Right lobe of liver (tissue), 6 donors: ENCODE data around the gene PHKB. TPM values are rescaled to one million over a fixed set of nuclear protein-coding genes. Genes with fewer than 3 reads are reported as not detected.

Experiments
- ATAC-seq, 4 donors: fragments of 200-7000 bp; cut with Tn5 transposase; one replicate each; pipeline ENCODE4 v1.9.1; 2020; ENCODE audit warnings: mild to moderate bottlenecking in 4 of 4, moderate library complexity in 4 of 4
- DNase-seq, 3 donors: peaks; one replicate each; pipeline ENCODE4 v3.0.0-alpha.2; 2020
- H3K27ac ChIP-seq, 3 donors: fragments of 200-600 bp; one replicate each; pipeline ENCODE4 v1.8.0; 2022
- H3K27me3 ChIP-seq, 2 donors: fragments of 200-600 bp; one replicate each; pipeline ENCODE4 v1.8.0; 2022
- H3K36me3 ChIP-seq, 4 donors: fragments of 200-600 bp; sonication (generic) in 1 of 4; one replicate each; pipeline versions ENCODE4 v1.5.1 to v1.8.0; 2017 to 2022; ENCODE audit warnings: control low read depth in 1 of 4
- H3K4me1 ChIP-seq, 4 donors: fragments of 200-600 bp; sonication (generic) in 1 of 4; one replicate each; pipeline versions ENCODE4 v1.5.1 to v1.8.0; 2017 to 2022; ENCODE audit warnings: control low read depth in 1 of 4
- H3K4me3 ChIP-seq, 3 donors: fragments of 200-600 bp; one replicate each; pipeline ENCODE4 v1.8.0; 2022
- H3K9me3 ChIP-seq, 4 donors: fragments of 200-600 bp; sonication (generic) in 1 of 4; one replicate each; pipeline versions ENCODE4 v1.5.1 to v1.8.0; 2017 to 2022; ENCODE audit warnings: control low read depth in 1 of 4
- CTCF ChIP-seq, 4 donors: fragments of 200-600 bp in 3 of 4; fragments of 450-650 bp in 1 of 4; IDR thresholded peaks; one replicate each; pipeline versions ENCODE4 v1.5.1 to v1.8.0; 2016 to 2022; ENCODE audit warnings: antibody characterized with exemption in 4 of 4, mild to moderate bottlenecking in 2 of 4
- POLR2A ChIP-seq: fragments of 450-650 bp; IDR thresholded peaks from one replicate; pipeline ENCODE4 v1.6.1; 2017; ENCODE audit warnings: antibody characterized with exemption, mild to moderate bottlenecking
- WGBS: methylation state at CpG from one replicate; pipeline ENCODE4 v1.1.6; 2018; ENCODE audit warnings: low coverage, low lambda C conversion rate; ENCODE audit not compliant: insufficient coverage; ENCODE audit errors: missing lambda C conversion rate; 5-methylcytosine and 5-hydroxymethylcytosine counted together
- intact Hi-C, 2 donors: fragments of 100-400 bp; cut with DNase I; formaldehyde crosslinking; loops; one replicate each; pipeline versions ENCODE4 v1.11.2 to v1.14.1; 2022
- total RNA-seq, 6 experiments: library from RNA; depleted of rRNA in 2 of 6; stranded (reverse); fragments of >200 nt in 2 of 6; fragmentation: NEBNext Ultra II Directional in 3 of 6; extraction: Animal tissue kit (Norgen Biotek cat#: 25700) in 3 of 6; gene quantifications; one replicate each; pipeline versions ENCODE4 v1.1.0 to v1.2.4, GENCODE V29; 2016 to 2023
- donor health status: DM: no; HTN: yes; CAD: no.
- donor health status: DM: no; HTN: no; CAD: no.
- donor health status: DM: no; HTN: no; CAD: no.
- donor health status: DM: no; HTN: yes; CAD: no.
- donor health status: DM: no; HTN: yes; CAD: no.

Gene PHKB
- total RNA-seq, 6 experiments from 2014 or later: 28.9 to 45.3 (median 35.4) TPM

- intact Hi-C loops: no loop called here
Observed at GRCh38 chr16:47721006-47721637, 260.0 kb downstream of the PHKB start.

GRCh38 chr16:47722046-47722445 is 260.9 kb downstream of the PHKB start:
- TF ChIP-seq POLR2A: no peak
- DNase-seq: no peak
- no peaks in the 10 kb centered on the region for H3K9me3 ChIP-seq
- ATAC-seq: no peak
- no peaks in the 10 kb centered on the region for H3K4me1 ChIP-seq
- WGBS: 92% methylated on average over 4 of the region's 4 CpGs
- H3K27ac ChIP-seq: no peak overlapping the region
- H3K4me3 ChIP-seq: no peak overlapping the region
- intact Hi-C loops: no loop called here
- no peaks in the 10 kb centered on the region for H3K36me3 ChIP-seq
- H3K27me3 ChIP-seq: no peaks in the 10 kb centered on the region

More at GRCh38 chr16:47721006-47721637, 260.0 kb downstream of the PHKB start:
- 70% methylated on average over 5 of the region's 5 CpGs for WGBS
- no peak overlapping the region for H3K4me3 ChIP-seq
- DNase-seq: no peak
- H3K27me3 ChIP-seq: no peaks in the 10 kb centered on the region
- H3K4me1 ChIP-seq: no peaks in the 10 kb centered on the region
- H3K9me3 ChIP-seq: no peaks in the 10 kb centered on the region
- TF ChIP-seq POLR2A: no peak
- ATAC-seq: no peak
- no peaks in the 10 kb centered on the region for H3K36me3 ChIP-seq
- no peak overlapping the region for H3K27ac ChIP-seq

GRCh38 chr16:47724115-47724785 is 263.1 kb downstream of the PHKB start:
- ATAC-seq (no peak), DNase-seq (no peak)
- Histone ChIP-seq H3K27me3 (no peaks in the 10 kb centered on the region), H3K9me3 (no peaks in the 10 kb centered on the region), H3K4me1 (no peaks in the 10 kb centered on the region), H3K36me3 (no peaks in the 10 kb centered on the region), H3K4me3 (no peak overlapping the region), H3K27ac (no peak overlapping the region)
- no peak for TF ChIP-seq POLR2A
- no peak for TF ChIP-seq CTCF (IDR thresholded peaks at IDR 0.05)
- 67% methylated on average over 4 of the region's 5 CpGs for WGBS
- intact Hi-C loops: no loop called here

- intact Hi-C loops: no loop called here
- WGBS: 75% methylated on average over 6 of the region's 9 CpGs
- Histone ChIP-seq H3K27ac (no peak overlapping the region), H3K4me3 (no peak overlapping the region), H3K4me1 (no peaks in the 10 kb centered on the region), H3K9me3 (no peaks in the 10 kb centered on the region), H3K36me3 (no peaks in the 10 kb centered on the region), H3K27me3 (no peaks in the 10 kb centered on the region)
- DNase-seq (no peak), ATAC-seq (no peak)
- TF ChIP-seq CTCF (IDR thresholded peaks at IDR 0.05) (no peak), POLR2A (no peak)
Observed at GRCh38 chr16:47725188-47725695, 264.1 kb downstream of the PHKB start.

GRCh38 chr16:47726031-47726675 is 265.0 kb downstream of the PHKB start:
- Histone ChIP-seq H3K4me3 (no peak overlapping the region), H3K9me3 (no peaks in the 10 kb centered on the region), H3K27me3 (no peaks in the 10 kb centered on the region), H3K4me1 (no peaks in the 10 kb centered on the region), H3K27ac (no peak overlapping the region), H3K36me3 (no peaks in the 10 kb centered on the region)
- WGBS: 27% methylated on average over 6 of the region's 8 CpGs
- intact Hi-C loops: no loop called here
- DNase-seq: no peak
- TF ChIP-seq POLR2A (no peak), CTCF (IDR thresholded peaks at IDR 0.05) (no peak)
- no peak for ATAC-seq
